DOHH2 (cell line): Measurements from ENCODE around the gene DUSP28.

ENCODE experiments used
- H3F3A ChIP-seq: fragments of 200-600 bp; sonication (generic), shearing (Covaris generic); 2 replicates; pipeline ENCODE4 v1.6.0; 2016; ENCODE audit warnings: antibody characterized with exemption, mild to moderate bottlenecking; ENCODE audit not compliant: control insufficient read depth, insufficient read depth
- H3K27ac ChIP-seq: fragments of 200-600 bp; sonication (generic); 2 replicates; pipeline ENCODE4 v1.5.1; 2014; ENCODE audit warnings: low read depth, mild to moderate bottlenecking, low read length, moderate library complexity
- H3K27me3 ChIP-seq: fragments of 200-600 bp; sonication (generic); 2 replicates; pipeline ENCODE4 v1.6.1; 2014; ENCODE audit warnings: mild to moderate bottlenecking, low read length, mixed read lengths; ENCODE audit not compliant: control insufficient read depth
- H3K36me3 ChIP-seq: fragments of 200-600 bp; sonication (generic); 2 replicates; pipeline ENCODE4 v1.6.1; 2014; ENCODE audit warnings: mild to moderate bottlenecking, low read length, moderate library complexity, mixed read lengths; ENCODE audit not compliant: control insufficient read depth
- H3K4me1 ChIP-seq: fragments of 200-600 bp; sonication (generic); 2 replicates; pipeline ENCODE4 v1.6.1; 2014; ENCODE audit warnings: mild to moderate bottlenecking, low read length, mixed read lengths; ENCODE audit not compliant: control insufficient read depth
- H3K4me2 ChIP-seq: fragments of 200-600 bp; sonication (generic); 2 replicates; pipeline ENCODE4 v1.6.0; 2014; ENCODE audit warnings: mild to moderate bottlenecking, low read length, moderate library complexity
- H3K4me3 ChIP-seq: fragments of 200-600 bp; sonication (generic); 2 replicates; pipeline ENCODE4 v1.5.1; 2014; ENCODE audit warnings: mild to moderate bottlenecking, low read length, mixed read lengths
- H3K79me2 ChIP-seq: fragments of 200-600 bp; sonication (generic); 2 replicates; pipeline ENCODE4 v1.6.1; 2014; ENCODE audit warnings: mild to moderate bottlenecking, low read length, mixed read lengths; ENCODE audit not compliant: control insufficient read depth
- H3K9me2 ChIP-seq: fragments of 200-600 bp; sonication (generic); replicated peaks from 2 replicates; pipeline ENCODE4 v1.6.1; 2014; ENCODE audit warnings: mild to moderate bottlenecking, low read length, mixed read lengths; ENCODE audit not compliant: control insufficient read depth
- H3K9me3 ChIP-seq: fragments of 200-600 bp; sonication (generic); 2 replicates; pipeline ENCODE4 v1.6.1; 2014; ENCODE audit warnings: antibody characterized with exemption, low read length, mixed read lengths; ENCODE audit not compliant: control insufficient read depth, insufficient read depth
- H4K20me1 ChIP-seq: fragments of 200-600 bp; sonication (generic); 2 replicates; pipeline ENCODE4 v1.6.0; 2014; ENCODE audit warnings: low read depth, mild to moderate bottlenecking, antibody characterized with exemption, low read length, moderate library complexity; ENCODE audit not compliant: control insufficient read depth, insufficient read depth
- EZH2phosphoT487 ChIP-seq: fragments of 200-600 bp; sonication (generic); IDR thresholded peaks from 2 replicates; pipeline ENCODE4 v1.6.1; 2017; ENCODE audit warnings: borderline replicate concordance, mild to moderate bottlenecking, antibody characterized with exemption, low read length, moderate library complexity, mixed read lengths
- TF ChIP-seq, protein P1 (sequence below): fragments of 200-600 bp; sonication (generic); IDR thresholded peaks from one replicate; pipeline ENCODE4 v1.5.1; 2014; ENCODE audit warnings: antibody characterized with exemption, mild to moderate bottlenecking, low read depth, low read length; ENCODE audit not compliant: poor library complexity, severe bottlenecking

DUSP28 gene

DNA sequence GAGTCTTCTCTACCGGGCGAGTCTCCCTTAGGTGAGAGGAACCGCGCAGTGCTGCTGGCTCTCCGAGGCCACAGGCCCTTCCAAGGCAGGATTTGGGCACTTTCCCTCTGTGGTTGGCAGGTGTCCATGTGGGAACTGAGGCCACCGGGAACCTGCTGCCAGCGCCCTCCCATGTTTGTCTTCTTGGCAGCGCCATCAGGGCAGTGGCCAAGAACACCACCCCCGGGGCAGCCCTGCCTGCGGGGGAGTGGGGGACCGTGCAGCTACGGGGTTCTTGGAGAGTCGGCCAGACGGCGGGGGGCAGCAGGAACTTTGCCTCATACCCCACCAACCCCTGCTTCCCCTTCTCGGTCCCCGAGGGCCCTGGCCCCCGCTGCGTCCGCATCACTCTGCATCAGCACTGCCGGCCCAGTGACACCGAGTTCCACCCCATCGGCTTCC lies 36.4 kb downstream of the DUSP28 start:
- TF ChIP-seq EZH2phosphoT487 = no peak
- Histone ChIP-seq H3K36me3 (peaks cover 21% of the 10 kb centered on the region), H3K4me2 (no peak overlapping the region), H3K4me3 (no peak overlapping the region), H3F3A (no peaks in the 10 kb centered on the region), H3K9me2 (no peaks in the 10 kb centered on the region), H3K27ac (no peak overlapping the region), H3K79me2 (peaks cover 40% of the 10 kb centered on the region), H3K27me3 (no peaks in the 10 kb centered on the region), H3K9me3 (no peaks in the 10 kb centered on the region), H3K4me1 (no peaks in the 10 kb centered on the region), H4K20me1 (no peaks in the 10 kb centered on the region)

DNA sequence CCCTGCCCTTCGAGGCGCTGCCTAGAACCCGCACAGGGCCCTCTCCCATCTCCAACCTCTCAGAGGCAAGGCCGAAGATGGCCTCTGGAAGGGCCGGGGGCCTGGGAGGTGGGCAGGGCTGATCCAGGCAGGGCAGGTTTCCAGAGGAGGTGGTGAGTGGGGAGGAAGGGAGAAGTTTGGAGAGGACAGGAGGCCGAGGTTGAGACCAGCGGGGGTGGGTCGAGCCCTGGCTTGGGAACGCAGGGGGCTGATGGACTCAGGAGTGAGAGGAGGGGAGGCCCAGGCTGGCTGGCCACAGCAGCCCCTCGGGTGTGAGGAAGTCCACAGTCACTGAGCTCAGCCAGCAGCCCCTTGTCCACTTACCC lies 36.9 kb downstream of the DUSP28 start:
- Histone ChIP-seq H3K36me3 (peaks cover 16% of the 10 kb centered on the region), H3K9me3 (no peaks in the 10 kb centered on the region), H3K79me2 (peaks cover 34% of the 10 kb centered on the region), H3K4me1 (no peaks in the 10 kb centered on the region), H3F3A (no peaks in the 10 kb centered on the region), H3K4me2 (no peak overlapping the region), H4K20me1 (no peaks in the 10 kb centered on the region), H3K9me2 (no peaks in the 10 kb centered on the region), H3K27me3 (no peaks in the 10 kb centered on the region), H3K27ac (no peak overlapping the region), H3K4me3 (no peak overlapping the region)
- TF ChIP-seq EZH2phosphoT487 = no peak
- TF ChIP-seq, protein P1, sequence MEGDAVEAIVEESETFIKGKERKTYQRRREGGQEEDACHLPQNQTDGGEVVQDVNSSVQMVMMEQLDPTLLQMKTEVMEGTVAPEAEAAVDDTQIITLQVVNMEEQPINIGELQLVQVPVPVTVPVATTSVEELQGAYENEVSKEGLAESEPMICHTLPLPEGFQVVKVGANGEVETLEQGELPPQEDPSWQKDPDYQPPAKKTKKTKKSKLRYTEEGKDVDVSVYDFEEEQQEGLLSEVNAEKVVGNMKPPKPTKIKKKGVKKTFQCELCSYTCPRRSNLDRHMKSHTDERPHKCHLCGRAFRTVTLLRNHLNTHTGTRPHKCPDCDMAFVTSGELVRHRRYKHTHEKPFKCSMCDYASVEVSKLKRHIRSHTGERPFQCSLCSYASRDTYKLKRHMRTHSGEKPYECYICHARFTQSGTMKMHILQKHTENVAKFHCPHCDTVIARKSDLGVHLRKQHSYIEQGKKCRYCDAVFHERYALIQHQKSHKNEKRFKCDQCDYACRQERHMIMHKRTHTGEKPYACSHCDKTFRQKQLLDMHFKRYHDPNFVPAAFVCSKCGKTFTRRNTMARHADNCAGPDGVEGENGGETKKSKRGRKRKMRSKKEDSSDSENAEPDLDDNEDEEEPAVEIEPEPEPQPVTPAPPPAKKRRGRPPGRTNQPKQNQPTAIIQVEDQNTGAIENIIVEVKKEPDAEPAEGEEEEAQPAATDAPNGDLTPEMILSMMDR = no peak

DNA sequence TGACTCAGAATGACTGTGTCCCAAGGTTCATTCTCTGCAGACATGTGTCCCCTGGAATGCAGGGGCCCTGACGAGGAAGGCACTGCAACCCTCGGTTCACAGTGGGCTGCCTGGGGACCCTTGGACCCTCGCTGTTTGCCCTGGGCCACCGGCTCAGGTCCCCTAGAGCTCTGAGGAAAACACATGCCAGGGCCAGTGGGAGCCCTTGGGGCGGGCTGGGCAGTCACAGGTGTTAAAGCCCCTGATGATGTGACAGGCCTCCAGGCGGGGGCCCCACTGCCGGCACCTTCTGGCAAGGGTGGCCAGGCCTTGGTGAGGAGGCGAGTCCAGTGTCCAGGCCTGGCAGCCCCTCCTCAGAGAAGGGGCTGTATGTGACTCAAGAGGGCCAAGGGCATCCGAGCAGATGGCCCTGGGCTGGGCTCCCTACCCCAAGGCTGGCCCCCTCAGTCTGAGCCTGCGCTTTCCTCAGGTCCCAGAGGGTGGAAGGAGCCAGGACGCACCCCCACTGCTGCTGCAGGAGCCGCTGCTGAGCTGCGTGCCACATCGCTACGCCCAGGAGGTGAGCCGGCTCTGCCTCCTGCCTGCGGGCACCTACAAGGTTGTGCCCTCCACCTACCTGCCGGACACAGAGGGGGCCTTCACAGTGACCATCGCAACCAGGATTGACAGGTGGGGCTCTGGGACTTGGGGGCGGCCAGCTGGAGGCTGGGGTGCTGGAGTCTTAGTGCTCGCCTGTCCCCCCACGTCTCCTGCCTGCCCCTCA lies 37.4 kb downstream of the DUSP28 start:
- no peaks in the 10 kb centered on the region for H3K9me3 ChIP-seq
- TF ChIP-seq, protein P1 = no peak
- TF ChIP-seq EZH2phosphoT487 = no peak

DNA sequence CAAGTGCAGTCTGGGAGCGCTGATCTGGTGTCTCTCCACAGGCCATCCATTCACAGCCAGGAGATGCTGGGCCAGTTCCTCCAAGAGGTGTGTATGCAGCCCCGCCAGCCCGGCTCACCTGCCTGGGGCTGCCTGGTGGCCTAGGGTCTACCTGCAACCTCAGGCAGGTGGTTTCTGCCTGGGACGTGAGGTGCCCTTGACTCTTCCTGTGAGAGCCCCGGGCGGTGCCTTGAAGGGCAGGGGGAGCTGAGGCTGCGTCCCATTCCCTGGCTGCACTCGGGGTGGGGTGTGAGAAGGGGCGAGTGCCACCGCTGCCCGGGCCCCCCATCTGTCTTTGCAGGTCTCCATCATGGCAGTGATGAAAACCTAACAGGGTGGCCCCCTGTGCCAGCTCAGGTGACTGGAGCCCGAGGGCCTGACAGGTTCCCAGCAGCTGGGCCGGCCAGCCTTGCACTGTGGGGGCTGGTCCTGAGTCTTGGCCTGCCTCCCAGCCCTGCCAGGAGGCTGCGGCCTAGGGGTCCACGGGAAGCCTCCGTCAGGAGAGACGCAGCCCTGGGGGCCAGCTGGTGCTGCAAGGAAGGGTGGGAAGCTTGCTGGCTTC lies 38.3 kb downstream of the DUSP28 start:
- no peaks in the 10 kb centered on the region for H3F3A ChIP-seq
- peaks cover 11% of the 10 kb centered on the region; the same call in 1 of the 2 replicates for H3K36me3 ChIP-seq
- peaks cover 21% of the 10 kb centered on the region for H3K79me2 ChIP-seq
- TF ChIP-seq, protein P1 = no peak
- TF ChIP-seq EZH2phosphoT487 = no peak
- no peaks in the 10 kb centered on the region for H3K4me1 ChIP-seq
- no peak overlapping the region for H3K4me3 ChIP-seq
- no peaks in the 10 kb centered on the region for H3K27me3 ChIP-seq
- H3K9me2 ChIP-seq = no peaks in the 10 kb centered on the region
- H4K20me1 ChIP-seq = no peaks in the 10 kb centered on the region
- H3K27ac ChIP-seq = no peak overlapping the region
- no peaks in the 10 kb centered on the region for H3K9me3 ChIP-seq
- no peak overlapping the region for H3K4me2 ChIP-seq

More for the DNA sequence above, 37.4 kb downstream of the DUSP28 start:
- Histone ChIP-seq H3K36me3 (peaks cover 11% of the 10 kb centered on the region; the same call in 1 of the 2 replicates), H3K27ac (no peak overlapping the region), H3F3A (no peaks in the 10 kb centered on the region), H3K4me1 (no peaks in the 10 kb centered on the region), H3K4me2 (no peak overlapping the region), H3K27me3 (no peaks in the 10 kb centered on the region), H3K9me2 (no peaks in the 10 kb centered on the region), H3K79me2 (peaks cover 29% of the 10 kb centered on the region), H4K20me1 (no peaks in the 10 kb centered on the region), H3K4me3 (no peak overlapping the region)
